Nephron (organoid): ENCODE data around the gene KDM4C.

Source experiments
- H3K27ac Mint-ChIP-seq, 3 experiments: 2 replicates each; pipeline ENCODE4 v1.8.0; 2020; ENCODE audit warnings: mixed read lengths in 3 of 3, mild to moderate bottlenecking in 2 of 3, moderate library complexity in 1 of 3
- H3K27me3 Mint-ChIP-seq: 2 replicates; pipeline ENCODE4 v1.8.0; 2021; ENCODE audit warnings: low read depth, mild to moderate bottlenecking, moderate library complexity, mixed read lengths
- H3K36me3 Mint-ChIP-seq: 2 replicates; pipeline ENCODE4 v1.8.0; 2020; ENCODE audit warnings: low read depth, mixed read lengths
- H3K4me1 Mint-ChIP-seq: 2 replicates; pipeline ENCODE4 v1.8.0; 2020; ENCODE audit warnings: mixed read lengths
- H3K4me3 Mint-ChIP-seq, 3 experiments: 2 replicates each; pipeline ENCODE4 v1.8.0; 2020; ENCODE audit warnings: mild to moderate bottlenecking in 3 of 3, mixed read lengths in 3 of 3, moderate library complexity in 2 of 3
- H3K9me3 Mint-ChIP-seq: 2 replicates; pipeline ENCODE4 v1.8.0; 2020; ENCODE audit warnings: mixed read lengths
- TF ChIP-seq, protein P1 (sequence below), 3 experiments: fragments of 200-600 bp; sonication (generic); IDR thresholded peaks; one replicate each; pipeline ENCODE4 v1.5.0; 2021; ENCODE audit warnings: antibody characterized with exemption in 3 of 3; ENCODE audit not compliant: unreplicated experiment in 3 of 3

Gene KDM4C

DNA sequence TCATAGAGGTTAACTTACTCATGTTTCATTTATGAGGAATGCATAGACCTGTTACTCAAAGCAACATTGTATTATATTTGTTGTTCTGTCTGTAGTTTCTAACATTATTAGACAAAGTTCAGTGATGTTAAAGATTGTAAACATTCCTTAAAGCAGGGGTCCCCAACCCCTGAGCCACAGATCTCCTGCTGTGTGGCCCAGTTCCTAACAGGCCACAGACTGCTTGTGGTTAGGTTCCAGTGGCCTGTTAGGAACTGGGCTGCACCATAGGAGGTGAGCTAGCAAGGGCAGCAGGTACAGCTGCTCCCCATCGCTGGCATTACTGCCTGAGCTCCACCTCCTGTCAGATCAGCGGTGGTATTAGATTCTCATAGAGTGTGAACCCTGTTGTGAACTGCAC, 181.1 kb downstream of the KDM4C start:
- Mint-ChIP-seq H3K4me1 (peaks cover 10% of the 10 kb centered on the region), H3K4me3 (no peak overlapping the region)
- TF ChIP-seq, protein P1, sequence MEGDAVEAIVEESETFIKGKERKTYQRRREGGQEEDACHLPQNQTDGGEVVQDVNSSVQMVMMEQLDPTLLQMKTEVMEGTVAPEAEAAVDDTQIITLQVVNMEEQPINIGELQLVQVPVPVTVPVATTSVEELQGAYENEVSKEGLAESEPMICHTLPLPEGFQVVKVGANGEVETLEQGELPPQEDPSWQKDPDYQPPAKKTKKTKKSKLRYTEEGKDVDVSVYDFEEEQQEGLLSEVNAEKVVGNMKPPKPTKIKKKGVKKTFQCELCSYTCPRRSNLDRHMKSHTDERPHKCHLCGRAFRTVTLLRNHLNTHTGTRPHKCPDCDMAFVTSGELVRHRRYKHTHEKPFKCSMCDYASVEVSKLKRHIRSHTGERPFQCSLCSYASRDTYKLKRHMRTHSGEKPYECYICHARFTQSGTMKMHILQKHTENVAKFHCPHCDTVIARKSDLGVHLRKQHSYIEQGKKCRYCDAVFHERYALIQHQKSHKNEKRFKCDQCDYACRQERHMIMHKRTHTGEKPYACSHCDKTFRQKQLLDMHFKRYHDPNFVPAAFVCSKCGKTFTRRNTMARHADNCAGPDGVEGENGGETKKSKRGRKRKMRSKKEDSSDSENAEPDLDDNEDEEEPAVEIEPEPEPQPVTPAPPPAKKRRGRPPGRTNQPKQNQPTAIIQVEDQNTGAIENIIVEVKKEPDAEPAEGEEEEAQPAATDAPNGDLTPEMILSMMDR (IDR thresholded peaks at IDR 0.05; ENCODE audit: unreplicated experiment in 3 of 3): no peak

DNA sequence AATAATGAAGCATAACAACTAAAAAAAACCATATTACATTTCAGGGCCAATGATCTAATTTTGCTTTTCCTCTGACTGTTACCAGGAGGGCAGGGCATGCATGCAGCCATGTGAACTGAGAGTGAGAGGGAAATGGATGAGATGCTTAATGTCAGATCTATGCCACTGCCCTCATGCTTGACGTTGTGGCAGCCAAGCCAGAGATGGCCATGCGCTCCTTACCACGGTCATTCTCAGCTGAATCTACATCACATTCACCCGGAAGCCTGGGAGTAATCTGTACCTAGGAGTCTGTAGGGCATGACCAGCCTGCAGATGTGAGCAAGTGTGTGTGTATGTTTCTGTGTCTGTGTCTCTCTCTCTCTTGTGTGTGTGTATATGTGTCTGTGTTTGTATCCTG, 183.7 kb downstream of the KDM4C start:
- H3K9me3 Mint-ChIP-seq: no peaks in the 10 kb centered on the region
- H3K4me3 Mint-ChIP-seq: no peak overlapping the region
- TF ChIP-seq, protein P1 (IDR thresholded peaks at IDR 0.05; ENCODE audit: unreplicated experiment in 3 of 3): no peak
- no peak overlapping the region for H3K27ac Mint-ChIP-seq
- no peaks in the 10 kb centered on the region for H3K27me3 Mint-ChIP-seq
- H3K4me1 Mint-ChIP-seq: peaks cover 10% of the 10 kb centered on the region
- H3K36me3 Mint-ChIP-seq: peaks cover 4% of the 10 kb centered on the region

More for the DNA sequence above, 181.1 kb downstream of the KDM4C start:
- H3K27ac Mint-ChIP-seq: no peak overlapping the region
- no peaks in the 10 kb centered on the region for H3K27me3 Mint-ChIP-seq
- no peaks in the 10 kb centered on the region for H3K9me3 Mint-ChIP-seq
- H3K36me3 Mint-ChIP-seq: peaks cover 4% of the 10 kb centered on the region

DNA sequence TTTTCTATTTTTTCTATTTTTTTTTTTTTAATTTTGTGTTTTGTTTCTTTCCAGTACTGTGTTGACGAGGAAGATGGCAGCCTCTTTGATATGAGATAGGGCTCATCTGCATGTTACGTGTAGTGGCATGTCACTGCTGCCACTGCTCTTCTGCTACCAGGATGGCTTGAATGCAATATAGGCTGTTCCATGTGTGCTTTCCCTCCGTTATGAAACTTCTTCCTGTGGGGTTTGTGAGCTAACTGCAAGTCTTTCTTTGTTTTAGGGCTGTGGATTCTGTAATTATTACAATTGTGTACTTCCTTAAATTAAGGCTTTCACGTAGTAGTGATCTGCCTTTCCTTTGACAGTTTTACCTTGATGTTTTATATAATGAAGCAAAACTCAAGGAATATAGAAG, 184.6 kb downstream of the KDM4C start:
- Mint-ChIP-seq H3K27me3 (no peaks in the 10 kb centered on the region), H3K4me1 (peaks cover 10% of the 10 kb centered on the region), H3K9me3 (no peaks in the 10 kb centered on the region), H3K36me3 (peaks cover 4% of the 10 kb centered on the region), H3K4me3 (no peak overlapping the region), H3K27ac (no peak overlapping the region)
- TF ChIP-seq, protein P1 (IDR thresholded peaks at IDR 0.05; ENCODE audit: unreplicated experiment in 3 of 3): no peak

DNA sequence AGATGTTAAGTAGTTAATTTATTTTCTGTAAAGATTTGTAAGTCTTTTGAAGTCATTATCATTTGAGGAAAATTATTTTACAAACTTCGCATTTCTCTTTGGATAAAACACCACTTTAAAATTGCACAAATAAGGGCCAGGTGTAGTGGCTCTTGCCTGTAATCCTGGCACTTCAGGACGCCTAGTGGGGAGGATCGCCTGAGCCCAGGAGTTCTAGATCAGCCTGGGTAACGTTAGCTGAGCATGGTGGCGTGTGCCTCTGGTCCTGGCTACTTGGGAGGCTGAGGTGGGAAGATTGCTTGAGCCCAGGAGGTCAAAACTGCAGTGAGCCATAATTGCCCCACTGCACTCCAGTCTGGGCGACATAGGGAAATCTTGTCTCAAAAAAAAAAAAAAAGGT, 185.5 kb downstream of the KDM4C start:
- peaks cover 4% of the 10 kb centered on the region for H3K36me3 Mint-ChIP-seq
- H3K4me1 Mint-ChIP-seq: peaks cover 9% of the 10 kb centered on the region
- TF ChIP-seq, protein P1 (IDR thresholded peaks at IDR 0.05; ENCODE audit: unreplicated experiment in 3 of 3): no peak
- no peaks in the 10 kb centered on the region for H3K27me3 Mint-ChIP-seq
- no peak overlapping the region for H3K4me3 Mint-ChIP-seq
- H3K9me3 Mint-ChIP-seq: no peaks in the 10 kb centered on the region
- H3K27ac Mint-ChIP-seq: no peak overlapping the region

DNA sequence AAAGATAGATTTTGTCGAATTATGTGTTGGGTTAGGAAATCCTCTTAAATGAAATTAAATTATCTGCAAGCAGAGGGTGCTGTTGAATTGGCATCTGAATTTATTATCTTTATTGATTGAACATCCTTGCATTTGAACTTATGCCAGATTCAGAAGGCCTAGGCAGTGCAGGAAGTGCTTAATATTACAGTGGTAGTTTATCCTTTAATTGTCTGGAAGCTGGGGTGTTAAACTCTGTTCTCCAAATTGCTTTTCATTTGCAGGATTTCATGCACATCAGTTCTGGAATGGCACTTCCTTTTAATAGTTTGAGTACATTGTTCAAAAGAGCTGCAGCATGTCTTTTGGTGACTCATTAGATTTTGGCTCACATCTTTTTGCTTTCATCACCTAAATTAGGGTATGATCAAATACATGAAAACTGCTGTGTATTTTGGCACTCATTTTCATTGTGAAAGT, 186.3 kb downstream of the KDM4C start:
- H3K36me3 Mint-ChIP-seq: no peaks in the 10 kb centered on the region
- TF ChIP-seq, protein P1 (IDR thresholded peaks at IDR 0.05; ENCODE audit: unreplicated experiment in 3 of 3): no peak
- peaks cover 4% of the 10 kb centered on the region for H3K4me1 Mint-ChIP-seq
- no peak overlapping the region for H3K27ac Mint-ChIP-seq
- H3K9me3 Mint-ChIP-seq: no peaks in the 10 kb centered on the region
- no peak overlapping the region for H3K4me3 Mint-ChIP-seq
- H3K27me3 Mint-ChIP-seq: no peaks in the 10 kb centered on the region

DNA sequence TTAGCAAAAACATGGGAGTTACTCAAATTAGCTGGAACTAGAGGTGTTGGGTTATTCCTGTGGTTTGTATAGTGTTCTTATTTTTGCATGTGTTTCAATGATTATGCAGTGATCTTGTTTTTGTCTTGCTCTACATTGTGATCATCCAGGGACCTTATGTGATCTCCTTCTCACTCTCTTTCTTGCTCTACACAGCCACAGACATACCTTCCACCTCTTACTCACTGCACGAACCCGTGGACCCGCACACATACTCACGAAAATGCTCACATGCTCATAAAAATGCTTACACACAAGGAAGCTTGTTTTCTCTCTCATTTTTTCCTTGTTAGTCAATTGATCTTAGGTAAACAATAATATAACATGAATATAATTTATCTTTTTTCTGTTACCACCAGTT, 187.1 kb downstream of the KDM4C start:
- no peaks in the 10 kb centered on the region for H3K36me3 Mint-ChIP-seq
- no peaks in the 10 kb centered on the region for H3K9me3 Mint-ChIP-seq
- H3K27me3 Mint-ChIP-seq: no peaks in the 10 kb centered on the region

More for the DNA sequence above, 187.1 kb downstream of the KDM4C start:
- peaks cover 4% of the 10 kb centered on the region for H3K4me1 Mint-ChIP-seq
- H3K27ac Mint-ChIP-seq: no peak overlapping the region
- TF ChIP-seq, protein P1 (IDR thresholded peaks at IDR 0.05; ENCODE audit: unreplicated experiment in 3 of 3): no peak
- H3K4me3 Mint-ChIP-seq: no peak overlapping the region
